Thyroid gland (tissue), 4 donors: ENCODE data around the gene CPT1A. TPM values are rescaled to one million over a fixed set of nuclear protein-coding genes. Genes with fewer than 3 reads are reported as not detected.
A peak's percentile ranks its signal among the peaks of the same experiment; 100 is the strongest.

Experiments
- DNase-seq, 2 donors: peaks; one replicate each; pipeline ENCODE4 v3.0.0-alpha.2; 2019
- H3K27ac ChIP-seq, 3 donors: fragments of 200-600 bp; sonication (generic); 1 replicate in 2 of 3; 2 replicates in 1 of 3; pipeline ENCODE4 v1.5.1; 2016 to 2019; ENCODE audit warnings: mild to moderate bottlenecking in 1 of 3, moderate library complexity in 1 of 3
- H3K27me3 ChIP-seq: fragments of 200-600 bp; sonication (generic); one replicate; pipeline ENCODE4 v1.5.1; 2019
- H3K36me3 ChIP-seq, 2 donors: fragments of 200-600 bp; sonication (generic); one replicate each; pipeline ENCODE4 v1.5.1; 2016 to 2019
- H3K4me1 ChIP-seq, 2 donors: fragments of 200-600 bp; sonication (generic); one replicate each; pipeline ENCODE4 v1.5.1; 2017 to 2019
- H3K4me3 ChIP-seq, 3 donors: fragments of 200-600 bp; sonication (generic); replicated peaks in 1 of 3; 1 replicate in 2 of 3; 2 replicates in 1 of 3; pipeline ENCODE4 v1.5.1; 2016; ENCODE audit warnings: mild to moderate bottlenecking in 1 of 3
- H3K9me3 ChIP-seq: fragments of 200-600 bp; sonication (generic); one replicate; pipeline ENCODE4 v1.5.1; 2017
- POLR2A ChIP-seq, 2 donors: fragments of 450-650 bp; IDR thresholded peaks; one replicate each; pipeline ENCODE4 v1.6.1; 2017; ENCODE audit warnings: antibody characterized with exemption in 2 of 2, mild to moderate bottlenecking in 2 of 2, moderate library complexity in 1 of 2
- WGBS, 2 donors: methylation state at CpG; one replicate each; pipeline ENCODE4 v1.1.5; 2017; 5-methylcytosine and 5-hydroxymethylcytosine counted together
- intact Hi-C: fragments of 100-400 bp; cut with DNase I; formaldehyde crosslinking; loops from one replicate; pipeline ENCODE4 v1.15.1; 2023
- total RNA-seq, 4 donors: library from RNA; depleted of rRNA; stranded (reverse); fragments of >200 nt; gene quantifications; one replicate each; pipeline ENCODE4 v1.2.3, GENCODE V29; 2016
- TF ChIP-seq, protein P1 (sequence below), 6 experiments: fragments of 200-600 bp in 3 of 6; fragments of 450-650 bp in 3 of 6; sonication (generic) in 3 of 6; IDR thresholded peaks; one replicate each; pipeline ENCODE4 v1.5.1; 2016 to 2019; ENCODE audit warnings: antibody characterized with exemption in 6 of 6, mild to moderate bottlenecking in 2 of 6, inconsistent platforms in 1 of 6, moderate library complexity in 1 of 6

The CPT1A gene
- total RNA-seq, 4 donors from 2014 or later = 29.9 to 58.0 (median 43.8) TPM

DNA sequence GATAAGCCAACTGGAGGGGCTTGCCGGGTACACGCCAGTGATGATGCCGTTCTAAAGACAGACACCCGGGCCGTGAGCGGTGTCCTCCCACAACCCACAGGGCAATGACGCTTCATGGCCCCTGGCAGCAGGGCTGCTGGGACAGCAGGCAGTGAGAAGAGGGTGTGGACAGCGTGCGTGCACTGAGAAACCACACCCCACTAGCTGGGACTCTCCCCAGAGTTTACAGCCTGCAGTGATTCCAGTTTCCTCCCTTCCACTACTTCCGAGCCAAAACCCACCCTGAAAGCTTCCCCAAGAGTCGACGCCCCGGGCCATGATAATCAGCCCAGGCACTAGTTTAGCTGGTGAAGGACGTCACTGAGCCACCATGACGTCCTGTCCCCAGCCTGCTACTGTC, 29.2 kb downstream of the CPT1A start:
- TF ChIP-seq, protein P1, sequence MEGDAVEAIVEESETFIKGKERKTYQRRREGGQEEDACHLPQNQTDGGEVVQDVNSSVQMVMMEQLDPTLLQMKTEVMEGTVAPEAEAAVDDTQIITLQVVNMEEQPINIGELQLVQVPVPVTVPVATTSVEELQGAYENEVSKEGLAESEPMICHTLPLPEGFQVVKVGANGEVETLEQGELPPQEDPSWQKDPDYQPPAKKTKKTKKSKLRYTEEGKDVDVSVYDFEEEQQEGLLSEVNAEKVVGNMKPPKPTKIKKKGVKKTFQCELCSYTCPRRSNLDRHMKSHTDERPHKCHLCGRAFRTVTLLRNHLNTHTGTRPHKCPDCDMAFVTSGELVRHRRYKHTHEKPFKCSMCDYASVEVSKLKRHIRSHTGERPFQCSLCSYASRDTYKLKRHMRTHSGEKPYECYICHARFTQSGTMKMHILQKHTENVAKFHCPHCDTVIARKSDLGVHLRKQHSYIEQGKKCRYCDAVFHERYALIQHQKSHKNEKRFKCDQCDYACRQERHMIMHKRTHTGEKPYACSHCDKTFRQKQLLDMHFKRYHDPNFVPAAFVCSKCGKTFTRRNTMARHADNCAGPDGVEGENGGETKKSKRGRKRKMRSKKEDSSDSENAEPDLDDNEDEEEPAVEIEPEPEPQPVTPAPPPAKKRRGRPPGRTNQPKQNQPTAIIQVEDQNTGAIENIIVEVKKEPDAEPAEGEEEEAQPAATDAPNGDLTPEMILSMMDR (IDR thresholded peaks at IDR 0.05) = no peak
- no peak for TF ChIP-seq POLR2A (IDR thresholded peaks at IDR 0.05)
- intact Hi-C loops = no loop called here
- H3K27me3 ChIP-seq = no peaks in the 10 kb centered on the region
- WGBS, 2 donors = 75 to 89% methylated on average over 14 to 15 of the region's 15 CpGs
- H3K4me1 ChIP-seq = peaks cover 0 to 13% of the 10 kb centered on the region in 2 donors
- H3K9me3 ChIP-seq = no peaks in the 10 kb centered on the region
- no peak overlapping the region for H3K4me3 ChIP-seq
- peaks cover 7 to 11% of the 10 kb centered on the region in 2 donors for H3K36me3 ChIP-seq
- H3K27ac ChIP-seq = no peak overlapping the region
- DNase-seq = no peak

DNA sequence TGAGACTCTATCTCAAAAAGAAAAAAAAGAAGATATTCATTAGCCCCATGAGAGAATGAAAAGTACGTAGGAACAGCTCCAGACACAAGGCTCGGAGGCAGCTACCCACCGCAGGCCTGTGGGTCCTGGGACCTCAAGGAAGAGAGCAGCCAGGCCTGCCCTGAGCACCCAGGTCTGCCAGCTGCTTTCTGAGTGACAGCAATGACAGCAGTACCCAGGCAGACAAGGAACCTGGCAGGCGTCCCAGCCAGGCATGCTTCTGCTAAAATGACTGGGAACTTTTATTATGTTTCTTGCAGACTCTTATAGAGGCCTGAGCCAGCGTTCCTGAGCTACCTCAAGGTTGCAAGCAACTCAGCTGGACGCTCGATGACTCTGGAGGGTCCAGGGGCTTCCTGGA, 31.6 kb downstream of the CPT1A start:
- H3K9me3 ChIP-seq = no peaks in the 10 kb centered on the region
- no peak overlapping the region for H3K27ac ChIP-seq
- no peak overlapping the region for H3K4me3 ChIP-seq
- 34 to 50% methylated on average over 6 to 7 of the region's 7 CpGs for WGBS, 2 donors
- H3K27me3 ChIP-seq = no peaks in the 10 kb centered on the region
- peak; percentile 91 to 95 for DNase-seq
- no peak for TF ChIP-seq POLR2A (IDR thresholded peaks at IDR 0.05)
- TF ChIP-seq, protein P1 (IDR thresholded peaks at IDR 0.05) = no peak
- intact Hi-C loops = no loop called here
- H3K4me1 ChIP-seq = peaks cover 0 to 13% of the 10 kb centered on the region in 2 donors
- H3K36me3 ChIP-seq = peaks cover 16% of the 10 kb centered on the region in 2 donors

DNA sequence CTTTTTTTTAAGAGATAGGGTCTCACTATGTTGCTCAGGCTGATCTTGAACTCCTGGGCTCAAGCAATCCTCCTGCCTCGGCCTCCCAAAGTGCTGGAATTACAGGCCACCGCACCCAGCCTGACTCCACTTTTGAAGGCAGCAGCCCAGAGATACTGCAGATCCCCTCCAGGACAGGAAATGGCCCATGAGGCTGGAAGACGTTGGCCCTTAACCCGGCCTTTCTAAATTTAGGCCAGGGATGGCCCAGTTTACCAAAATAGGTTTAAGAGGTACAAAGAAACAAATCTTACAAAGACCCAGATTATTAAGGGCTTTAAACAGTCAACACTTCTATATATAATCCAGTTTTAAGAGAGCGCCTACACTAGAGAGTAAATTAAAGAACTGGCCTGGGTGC, 32.2 kb downstream of the CPT1A start:
- intact Hi-C loops = no loop called here
- Histone ChIP-seq H3K27me3 (no peaks in the 10 kb centered on the region), H3K9me3 (no peaks in the 10 kb centered on the region), H3K4me1 (peaks cover 0 to 13% of the 10 kb centered on the region in 2 donors), H3K27ac (no peak overlapping the region), H3K4me3 (no peak overlapping the region), H3K36me3 (peaks cover 10 to 16% of the 10 kb centered on the region in 2 donors)
- TF ChIP-seq, protein P1 (IDR thresholded peaks at IDR 0.05) = no peak
- no peak for TF ChIP-seq POLR2A (IDR thresholded peaks at IDR 0.05)
- DNase-seq = no peak
- WGBS, 2 donors = 80 to 81% methylated on average over 5 of the region's 5 CpGs

DNA sequence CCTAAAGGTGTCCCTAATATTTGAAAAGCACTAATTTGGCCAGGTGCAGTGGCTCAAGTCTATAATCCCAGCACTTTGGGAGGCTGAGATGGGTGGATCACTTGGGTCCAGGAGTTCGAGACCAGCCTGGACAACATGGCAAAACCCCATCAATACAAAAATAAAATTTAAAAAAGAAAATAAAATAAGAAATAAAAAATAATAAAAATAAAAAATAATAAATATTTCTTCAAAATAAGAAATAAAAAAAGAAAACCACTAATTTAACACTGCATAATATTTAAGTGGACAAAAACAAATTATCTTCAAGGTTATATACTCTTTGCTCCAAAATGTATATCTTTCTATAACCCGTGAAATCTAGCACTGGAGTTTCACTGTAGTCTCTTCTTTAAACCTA, 32.9 kb downstream of the CPT1A start:
- H3K27me3 ChIP-seq = no peaks in the 10 kb centered on the region
- H3K4me1 ChIP-seq = peaks cover 0 to 13% of the 10 kb centered on the region in 2 donors
- no peaks in the 10 kb centered on the region for H3K9me3 ChIP-seq
- H3K4me3 ChIP-seq = no peak overlapping the region
- no peak overlapping the region for H3K27ac ChIP-seq
- WGBS, 2 donors = 98% methylated on average over 2 of the region's 2 CpGs
- H3K36me3 ChIP-seq = peaks cover 7 to 16% of the 10 kb centered on the region in 2 donors
- intact Hi-C loops = no loop called here
- DNase-seq = no peak
- TF ChIP-seq, protein P1 (IDR thresholded peaks at IDR 0.05) = no peak
- no peak for TF ChIP-seq POLR2A (IDR thresholded peaks at IDR 0.05)

DNA sequence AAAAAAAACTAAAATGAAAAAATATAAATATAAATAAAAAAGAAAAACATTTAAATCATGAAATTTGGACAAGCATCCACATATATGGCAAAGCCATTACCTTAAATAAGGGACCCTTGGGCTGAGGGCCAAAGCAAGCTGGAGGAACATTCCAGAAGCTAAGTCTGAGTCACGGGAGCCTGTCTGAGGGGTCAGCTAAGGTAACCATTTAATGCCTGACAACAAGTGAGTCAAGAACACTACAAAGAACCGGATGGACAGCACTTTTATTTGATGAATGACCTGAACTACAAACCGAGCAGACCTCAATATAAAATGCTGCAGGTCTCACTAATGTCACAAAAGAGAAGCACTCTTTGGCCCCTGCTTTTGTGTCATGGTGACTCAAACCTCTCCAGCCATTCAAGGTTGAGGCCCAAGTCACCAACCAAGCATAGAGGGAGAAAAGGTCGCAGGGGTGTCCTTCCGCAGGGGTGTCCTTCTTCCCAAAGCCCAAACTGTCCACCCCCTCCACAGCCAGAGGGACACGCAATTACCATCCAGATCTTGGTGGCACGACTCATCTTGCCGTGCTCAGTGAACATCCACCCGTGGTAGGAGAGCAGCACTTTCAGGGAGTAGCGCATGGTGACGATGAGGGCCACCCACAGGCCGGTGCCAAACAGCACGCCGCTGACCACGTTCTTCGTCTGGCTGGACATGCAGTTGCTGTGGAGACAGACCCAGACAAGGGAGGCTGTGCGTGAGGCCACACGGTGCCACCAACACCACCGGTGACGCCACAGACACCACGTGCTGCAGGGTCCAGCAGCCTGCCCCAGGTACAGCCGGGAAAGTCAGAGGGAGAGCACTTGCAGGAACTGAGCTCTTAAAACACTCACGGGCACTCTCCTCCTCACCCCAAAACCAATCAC, 34.5 kb downstream of the CPT1A start:
- intact Hi-C loops = no loop called here
- no peak for TF ChIP-seq POLR2A (IDR thresholded peaks at IDR 0.05)
- TF ChIP-seq, protein P1 (IDR thresholded peaks at IDR 0.05) = no peak
- no peak for DNase-seq
- H3K27me3 ChIP-seq = no peaks in the 10 kb centered on the region
- no peaks in the 10 kb centered on the region for H3K9me3 ChIP-seq
- WGBS, 2 donors = 85 to 90% methylated on average over 18 to 20 of the region's 23 CpGs
- peaks cover 0 to 13% of the 10 kb centered on the region in 2 donors for H3K4me1 ChIP-seq
- no peak overlapping the region for H3K27ac ChIP-seq
- peaks cover 12 to 21% of the 10 kb centered on the region in 2 donors for H3K36me3 ChIP-seq
- no peak overlapping the region for H3K4me3 ChIP-seq
